ENCODE measurements around the gene AGBL1. TPM values are rescaled to one million over a fixed set of nuclear protein-coding genes. Genes with fewer than 3 reads are reported as not detected.

AGBL1 gene
- total RNA-seq, 1 donor, result not detected

DNA sequence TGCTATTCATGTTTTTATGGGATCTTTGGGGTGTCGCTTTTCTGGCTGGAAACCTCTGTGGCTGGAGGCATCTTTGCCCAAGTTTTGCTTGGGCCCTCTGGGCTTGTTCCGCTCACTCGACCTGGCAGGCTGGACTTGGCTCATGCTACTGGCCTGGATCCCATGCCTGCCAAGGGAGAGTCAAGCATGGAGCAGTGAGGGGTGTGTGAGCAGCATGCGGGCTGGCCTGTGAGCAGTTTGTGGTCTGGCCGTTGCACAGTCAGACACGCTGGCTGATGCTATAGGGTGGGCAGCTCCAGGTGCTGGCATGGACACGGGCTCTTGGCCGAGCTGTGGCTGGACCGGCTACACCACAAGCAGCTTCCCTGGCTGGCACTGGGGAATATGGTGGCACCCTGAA, 491.1 kb downstream of the AGBL1 start:
- no peak for DNase-seq (ENCODE audit: low read depth)
- no peak overlapping the region for H3K4me3 ChIP-seq (ENCODE audit: low read depth, low read length)
- TF ChIP-seq, protein P1, sequence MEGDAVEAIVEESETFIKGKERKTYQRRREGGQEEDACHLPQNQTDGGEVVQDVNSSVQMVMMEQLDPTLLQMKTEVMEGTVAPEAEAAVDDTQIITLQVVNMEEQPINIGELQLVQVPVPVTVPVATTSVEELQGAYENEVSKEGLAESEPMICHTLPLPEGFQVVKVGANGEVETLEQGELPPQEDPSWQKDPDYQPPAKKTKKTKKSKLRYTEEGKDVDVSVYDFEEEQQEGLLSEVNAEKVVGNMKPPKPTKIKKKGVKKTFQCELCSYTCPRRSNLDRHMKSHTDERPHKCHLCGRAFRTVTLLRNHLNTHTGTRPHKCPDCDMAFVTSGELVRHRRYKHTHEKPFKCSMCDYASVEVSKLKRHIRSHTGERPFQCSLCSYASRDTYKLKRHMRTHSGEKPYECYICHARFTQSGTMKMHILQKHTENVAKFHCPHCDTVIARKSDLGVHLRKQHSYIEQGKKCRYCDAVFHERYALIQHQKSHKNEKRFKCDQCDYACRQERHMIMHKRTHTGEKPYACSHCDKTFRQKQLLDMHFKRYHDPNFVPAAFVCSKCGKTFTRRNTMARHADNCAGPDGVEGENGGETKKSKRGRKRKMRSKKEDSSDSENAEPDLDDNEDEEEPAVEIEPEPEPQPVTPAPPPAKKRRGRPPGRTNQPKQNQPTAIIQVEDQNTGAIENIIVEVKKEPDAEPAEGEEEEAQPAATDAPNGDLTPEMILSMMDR (IDR thresholded peaks at IDR 0.05; ENCODE audit: insufficient read depth, low read length), result no peak

DNA sequence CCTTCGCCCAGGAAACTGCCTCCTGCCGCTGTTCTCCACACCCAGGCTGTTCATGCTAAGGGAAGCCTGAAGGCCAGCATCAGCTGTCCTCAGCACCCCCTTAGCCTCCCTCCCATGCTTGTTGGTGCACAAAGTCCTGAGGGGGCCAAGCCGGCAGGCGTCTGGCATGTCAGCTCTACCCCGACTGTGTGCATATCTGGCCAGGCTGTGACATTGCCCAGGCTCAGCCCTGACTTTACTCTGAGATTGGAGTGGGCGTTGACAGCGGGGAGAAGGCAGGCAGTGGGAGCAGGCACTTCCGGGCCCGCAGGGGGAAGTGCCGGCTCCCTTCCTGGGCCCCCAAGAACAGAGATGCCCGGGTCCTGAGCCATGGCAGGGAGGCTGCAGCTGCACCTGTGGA, 492.2 kb downstream of the AGBL1 start:
- H3K4me3 ChIP-seq (ENCODE audit: low read depth, low read length), result no peak overlapping the region
- TF ChIP-seq, protein P1 (IDR thresholded peaks at IDR 0.05; ENCODE audit: insufficient read depth, low read length), result no peak
- no peak for DNase-seq (ENCODE audit: low read depth)

DNA sequence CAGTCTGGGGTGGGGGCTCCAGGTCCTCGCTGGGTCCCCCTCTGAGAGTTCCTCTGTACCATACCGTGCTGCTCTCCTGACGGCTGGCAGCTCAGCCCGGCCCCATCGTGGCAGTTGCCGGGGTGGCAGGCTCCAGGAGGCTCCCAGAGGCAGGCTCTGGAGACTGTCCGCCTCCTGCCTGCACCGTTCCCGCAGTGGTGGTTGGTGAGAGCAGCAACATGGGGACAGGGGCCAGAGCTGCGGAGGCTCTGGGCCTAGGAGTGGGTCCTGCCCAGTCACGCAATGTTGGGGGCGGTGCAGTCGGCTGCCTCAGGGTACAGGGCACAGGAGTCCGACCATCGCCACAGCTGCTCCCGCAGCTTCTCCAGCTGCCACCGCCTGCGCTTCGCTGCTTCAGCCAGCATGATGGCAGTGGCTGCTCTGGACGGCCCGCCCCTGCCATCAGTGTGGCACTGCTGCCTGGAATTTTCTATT, 492.7 kb downstream of the AGBL1 start:
- H3K4me3 ChIP-seq (ENCODE audit: low read depth, low read length), result no peak overlapping the region
- TF ChIP-seq, protein P1 (IDR thresholded peaks at IDR 0.05; ENCODE audit: insufficient read depth, low read length), result no peak
- no peak for DNase-seq (ENCODE audit: low read depth)

DNA sequence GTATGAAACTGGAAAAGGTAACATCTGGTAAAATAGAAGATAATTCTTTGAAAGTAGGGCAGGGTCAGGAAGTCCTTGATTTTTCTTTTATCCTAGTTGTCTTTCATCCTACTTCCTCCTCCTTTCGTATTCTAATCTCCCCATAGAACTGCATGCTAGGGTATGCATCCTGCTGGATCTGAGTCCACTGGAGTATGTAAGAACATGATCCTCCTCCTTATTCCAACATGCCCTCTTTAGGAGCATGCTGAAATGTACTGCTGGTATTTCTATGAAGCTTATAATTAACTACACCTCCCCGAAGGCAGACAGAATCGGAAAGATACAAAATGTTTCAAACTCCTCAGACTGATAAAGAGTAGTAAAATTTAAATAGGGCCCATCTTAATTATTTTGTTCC, 493.8 kb downstream of the AGBL1 start:
- H3K4me3 ChIP-seq (ENCODE audit: low read depth, low read length), result no peak overlapping the region
- DNase-seq (ENCODE audit: low read depth), result no peak
- TF ChIP-seq, protein P1 (IDR thresholded peaks at IDR 0.05; ENCODE audit: insufficient read depth, low read length), result no peak

DNA sequence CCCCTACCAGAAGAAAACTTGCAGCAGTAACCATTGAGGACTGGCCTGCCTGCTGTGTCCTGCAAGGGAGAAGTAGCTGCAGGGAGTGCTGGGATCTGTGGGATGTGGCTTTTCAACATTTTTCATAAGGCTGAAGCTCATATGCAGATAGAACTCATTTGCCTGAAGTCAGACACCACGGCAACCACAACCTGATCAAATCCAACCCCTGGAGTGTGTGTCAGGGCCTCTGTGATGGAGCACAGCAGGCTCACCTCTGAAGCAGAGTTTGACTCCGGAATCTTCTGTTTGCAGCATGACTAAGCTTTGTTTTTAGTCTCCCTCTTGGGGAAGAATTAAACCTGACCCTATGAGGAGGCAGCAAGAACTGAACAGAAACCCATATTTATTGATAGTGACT, 508.7 kb downstream of the AGBL1 start:
- DNase-seq (ENCODE audit: low read depth), result no peak
- TF ChIP-seq, protein P1 (IDR thresholded peaks at IDR 0.05; ENCODE audit: insufficient read depth, low read length), result no peak
- no peak overlapping the region for H3K4me3 ChIP-seq (ENCODE audit: low read depth, low read length)

DNA sequence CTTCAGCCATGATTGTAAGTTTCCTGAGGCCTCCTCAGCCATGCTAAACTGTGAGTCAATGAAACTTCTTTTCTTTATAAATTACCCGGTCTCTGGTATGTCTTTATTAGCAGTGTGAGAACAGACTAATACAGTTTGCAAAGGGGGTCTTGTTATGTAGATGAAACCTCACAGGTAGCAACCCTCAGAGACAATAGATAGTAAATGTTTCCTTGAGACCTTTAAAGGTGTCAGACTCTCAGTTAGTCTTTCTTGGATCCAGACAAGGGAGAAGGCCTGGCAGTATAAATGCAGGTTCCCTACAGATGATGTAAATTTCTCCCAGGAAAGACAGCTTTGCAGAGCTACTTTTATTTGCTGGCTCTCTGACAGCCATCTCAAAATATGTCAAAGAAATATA, 510.8 kb downstream of the AGBL1 start:
- DNase-seq (ENCODE audit: low read depth), result no peak
- no peak overlapping the region for H3K4me3 ChIP-seq (ENCODE audit: low read depth, low read length)
- TF ChIP-seq, protein P1 (IDR thresholded peaks at IDR 0.05; ENCODE audit: insufficient read depth, low read length), result no peak

DNA sequence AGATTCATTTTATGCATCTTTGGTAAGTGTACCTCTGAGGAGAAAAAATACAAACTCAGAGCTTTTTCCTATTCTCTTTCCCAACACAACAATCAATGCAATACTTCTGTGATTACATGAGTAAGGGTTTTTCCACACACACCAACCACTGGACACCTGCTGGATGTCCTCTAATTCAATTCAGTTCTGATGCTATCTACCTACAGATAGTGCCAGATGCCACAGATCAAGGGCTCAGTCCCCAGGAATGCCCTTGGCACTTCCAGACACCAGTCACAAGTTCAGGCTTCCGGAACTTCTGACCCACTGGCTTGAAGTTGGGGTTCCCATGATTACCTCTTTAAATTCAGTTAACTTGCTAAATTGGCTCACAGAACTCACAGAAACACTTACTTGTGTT, 511.5 kb downstream of the AGBL1 start:
- H3K4me3 ChIP-seq (ENCODE audit: low read depth, low read length), result no peak overlapping the region
- TF ChIP-seq, protein P1 (IDR thresholded peaks at IDR 0.05; ENCODE audit: insufficient read depth, low read length), result no peak

More for the DNA sequence above, 511.5 kb downstream of the AGBL1 start:
- no peak for DNase-seq (ENCODE audit: low read depth)

All from fibroblast of the aortic adventitia (primary cell).